Thoracic aorta (tissue), 2 donors: ENCODE results near the gene MEIS3. TPM values are rescaled to one million over a fixed set of nuclear protein-coding genes. Genes with fewer than 3 reads are reported as not detected.
A peak's percentile ranks its signal among the peaks of the same experiment; 100 is the strongest.
"Not testable (repeated sequence)": the region's sequence is repeated elsewhere in the genome, so short reads cannot be mapped to it uniquely, and the experiment has no call there.

Experiments
- ATAC-seq: fragments of 150-250 bp; one replicate; pipeline ENCODE4 v1.8.0; 2017; ENCODE audit warnings: low read depth; ENCODE audit not compliant: insufficient number of reproducible peaks, low FRiP score
- DNase-seq: peaks from one replicate; pipeline ENCODE4 v3.0.0-alpha.2; 2020; ENCODE audit warnings: low spot score
- H3K27ac ChIP-seq, 2 donors: fragments of 200-600 bp; sonication (generic); 1 replicate in 1 of 2; 2 replicates in 1 of 2; pipeline ENCODE4 v1.5.1; 2016; ENCODE audit warnings: mild to moderate bottlenecking in 2 of 2, moderate library complexity in 2 of 2
- H3K27me3 ChIP-seq: fragments of 200-600 bp; sonication (generic); replicated peaks from 2 replicates; pipeline ENCODE4 v1.6.0; 2016; ENCODE audit warnings: mild to moderate bottlenecking; ENCODE audit not compliant: insufficient read depth
- H3K36me3 ChIP-seq: fragments of 200-600 bp; sonication (generic); one replicate; pipeline ENCODE4 v1.5.1; 2016
- H3K4me1 ChIP-seq, 2 donors: fragments of 200-600 bp; sonication (generic); 1 replicate in 1 of 2; 2 replicates in 1 of 2; pipeline versions ENCODE4 v1.5.1 to v1.6.0; 2016; ENCODE audit warnings: low read depth in 2 of 2, mild to moderate bottlenecking in 1 of 2; ENCODE audit not compliant: control insufficient read depth in 1 of 2
- H3K4me3 ChIP-seq: fragments of 200-600 bp; sonication (generic); 2 replicates; pipeline ENCODE4 v1.5.1; 2016; ENCODE audit warnings: mild to moderate bottlenecking
- H3K9me3 ChIP-seq: fragments of 200-600 bp; sonication (generic); 2 replicates; pipeline ENCODE4 v1.5.1; 2016
- CTCF ChIP-seq: fragments of 200-600 bp; sonication (generic); IDR thresholded peaks from one replicate; pipeline ENCODE4 v1.5.1; 2019; ENCODE audit warnings: antibody characterized with exemption
- total RNA-seq, 2 donors: library from RNA; depleted of rRNA; stranded (reverse); fragments of >200 nt; gene quantifications; one replicate each; pipeline versions ENCODE4 v1.1.0 to v1.2.3, GENCODE V29; 2016

MEIS3 gene
- total RNA-seq, 2 donors from 2014 or later, result 6.4 to 11.5 TPM

- DNase-seq (no peak), ATAC-seq (no peak)
- H3K9me3 ChIP-seq, result no peaks in the 10 kb centered on the region
- no peak overlapping the region for H3K27ac ChIP-seq
- no peaks in the 10 kb centered on the region for H3K36me3 ChIP-seq
- H3K4me1 ChIP-seq, result no peaks in the 10 kb centered on the region
- TF ChIP-seq CTCF, result no peak
- H3K4me3 ChIP-seq, result no peak overlapping the region
- no peaks in the 10 kb centered on the region for H3K27me3 ChIP-seq
Measured at GRCh38 chr19:47398707-47399597, 20.4 kb downstream of the MEIS3 start.

- Histone ChIP-seq H3K36me3 (no peaks in the 10 kb centered on the region), H3K27me3 (no peaks in the 10 kb centered on the region), H3K4me1 (no peaks in the 10 kb centered on the region), H3K27ac (no peak overlapping the region), H3K9me3 (no peaks in the 10 kb centered on the region), H3K4me3 (no peak overlapping the region)
- DNase-seq (no peak), ATAC-seq (no peak)
- TF ChIP-seq CTCF, result peak; percentile 87
Measured at GRCh38 chr19:47391510-47392223, 27.7 kb downstream of the MEIS3 start.

- no peak for DNase-seq
- Histone ChIP-seq H3K27ac (no peak overlapping the region), H3K27me3 (no peaks in the 10 kb centered on the region), H3K36me3 (no peaks in the 10 kb centered on the region), H3K9me3 (no peaks in the 10 kb centered on the region), H3K4me3 (no peak overlapping the region), H3K4me1 (no peaks in the 10 kb centered on the region)
- no peak for TF ChIP-seq CTCF
- no peak for ATAC-seq
Measured at GRCh38 chr19:47390533-47391488, 28.5 kb downstream of the MEIS3 start.

DNA sequence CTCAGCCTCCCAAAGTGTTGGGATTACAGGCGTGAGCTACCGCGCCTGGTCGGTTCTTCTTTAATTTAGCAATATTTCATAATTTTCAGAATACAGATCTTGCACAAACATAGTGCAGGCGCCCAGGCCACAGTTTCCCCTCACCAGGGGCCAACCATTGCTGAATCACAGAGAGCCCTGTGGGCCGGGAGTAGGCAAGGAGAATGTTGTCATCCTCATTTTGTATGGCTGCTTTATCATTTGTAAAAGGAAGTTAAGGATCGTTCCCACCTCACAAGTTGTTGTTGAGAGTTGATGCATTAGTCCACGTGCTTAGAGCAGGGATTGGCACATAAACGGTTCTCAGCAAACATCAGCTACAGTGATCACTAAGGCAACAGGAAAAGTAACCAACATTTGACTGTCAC is 30.2 kb downstream of the MEIS3 start:
- H3K4me3 ChIP-seq, result no peak overlapping the region
- no peak for TF ChIP-seq CTCF
- DNase-seq (no peak), ATAC-seq (no peak)
- H3K9me3 ChIP-seq, result no peaks in the 10 kb centered on the region
- no peaks in the 10 kb centered on the region for H3K36me3 ChIP-seq
- H3K4me1 ChIP-seq, result no peaks in the 10 kb centered on the region
- no peak overlapping the region for H3K27ac ChIP-seq
- H3K27me3 ChIP-seq, result no peaks in the 10 kb centered on the region

DNA sequence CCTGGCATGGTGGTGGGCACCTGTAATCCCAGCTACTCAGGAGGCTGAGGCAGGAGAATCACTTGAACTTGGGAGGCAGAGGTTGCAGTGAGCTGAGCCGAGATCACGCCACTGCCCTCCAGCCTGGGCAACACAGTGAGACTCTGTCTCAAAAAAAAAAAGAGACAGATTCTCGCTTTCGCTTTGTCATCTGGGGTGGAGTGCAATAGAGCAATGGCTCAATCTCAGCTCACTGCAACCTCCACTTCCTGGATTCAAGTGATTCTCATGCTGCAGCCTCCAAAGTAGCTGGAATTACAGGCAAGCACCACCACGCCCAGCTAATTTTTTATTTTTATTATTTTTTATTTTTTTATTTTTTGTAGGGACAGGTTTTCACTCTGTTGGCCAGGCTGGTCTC is 30.6 kb downstream of the MEIS3 start:
- not testable (repeated sequence) for ATAC-seq, DNase-seq, H3K4me3 ChIP-seq, H3K27ac ChIP-seq, H3K4me1 ChIP-seq, H3K27me3 ChIP-seq, H3K36me3 ChIP-seq, H3K9me3 ChIP-seq

DNA sequence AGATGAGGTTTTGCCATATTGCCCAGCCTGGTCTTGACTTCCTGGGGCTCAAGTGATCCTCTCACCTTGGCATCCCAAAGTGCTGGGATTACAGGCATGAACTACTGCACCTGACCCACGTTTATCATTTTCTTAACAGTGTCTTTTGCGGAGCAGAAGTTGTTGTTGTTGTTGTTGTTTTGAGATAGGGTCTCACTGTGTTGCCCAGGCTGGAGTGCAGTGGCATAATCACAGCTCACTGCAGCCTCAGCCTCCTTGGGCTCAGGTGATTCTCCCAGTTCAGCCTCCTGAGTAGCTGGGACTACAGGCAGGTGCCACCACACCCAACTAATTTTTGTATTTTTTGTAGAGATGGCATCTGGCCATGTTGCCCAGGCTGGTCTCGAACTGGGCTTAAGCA is 31.7 kb downstream of the MEIS3 start:
- not testable (repeated sequence) for H3K27me3 ChIP-seq, H3K27ac ChIP-seq, H3K4me3 ChIP-seq, H3K4me1 ChIP-seq, DNase-seq, H3K36me3 ChIP-seq, ATAC-seq, H3K9me3 ChIP-seq

GRCh38 chr19:47386582-47386981 is 32.7 kb downstream of the MEIS3 start:
- H3K27ac ChIP-seq, H3K9me3 ChIP-seq, H3K4me3 ChIP-seq, H3K27me3 ChIP-seq, H3K36me3 ChIP-seq, DNase-seq, ATAC-seq, H3K4me1 ChIP-seq: not testable (repeated sequence)

GRCh38 chr19:47384533-47384932 is 34.8 kb downstream of the MEIS3 start:
- not testable (repeated sequence) for H3K27me3 ChIP-seq, ATAC-seq, H3K4me3 ChIP-seq, H3K27ac ChIP-seq, H3K9me3 ChIP-seq, DNase-seq, H3K4me1 ChIP-seq
- H3K36me3 ChIP-seq, result peaks cover 27% of the 10 kb centered on the region
